HG02852 (cell line): ENCODE data around the gene SLC2A5.
"Not testable (repeated sequence)": the region's sequence is repeated elsewhere in the genome, so short reads cannot be mapped to it uniquely, and the experiment has no call there.

Experiments used
- ATAC-seq: cut with Tn5 transposase; IDR thresholded peaks from one replicate; pipeline ENCODE4 v1.9.1; 2021; ENCODE audit warnings: mild to moderate bottlenecking, moderate library complexity; ENCODE audit not compliant: unreplicated experiment

Gene SLC2A5

GRCh38 chr1:9038881-9039760 is 30.3 kb downstream of the SLC2A5 start:
- ATAC-seq = no peak

- no peak for ATAC-seq
These were observed 31.1 kb downstream of the SLC2A5 start for GRCh38 chr1:9038338-9038650.

- no peak for ATAC-seq
These were observed 31.7 kb downstream of the SLC2A5 start for GRCh38 chr1:9037476-9038337.

GRCh38 chr1:9035226-9035625 is 34.2 kb downstream of the SLC2A5 start:
- ATAC-seq = no peak

- no peak for ATAC-seq
These were observed 36.1 kb downstream of the SLC2A5 start for GRCh38 chr1:9033363-9033762.

GRCh38 chr1:9031484-9032259 is 37.8 kb downstream of the SLC2A5 start:
- no peak for ATAC-seq

- not testable (repeated sequence) for ATAC-seq
These were observed 38.4 kb downstream of the SLC2A5 start for GRCh38 chr1:9031077-9031476.

GRCh38 chr1:9028921-9029705 is 40.3 kb downstream of the SLC2A5 start:
- ATAC-seq = no peak

- ATAC-seq = no peak
These were observed 42.1 kb downstream of the SLC2A5 start for GRCh38 chr1:9027307-9027706.

GRCh38 chr1:9025449-9025848 is 44.0 kb downstream of the SLC2A5 start:
- no peak for ATAC-seq

- ATAC-seq = no peak
These were observed 44.6 kb downstream of the SLC2A5 start for GRCh38 chr1:9024837-9025236.

- ATAC-seq = no peak
These were observed 46.7 kb downstream of the SLC2A5 start for GRCh38 chr1:9022773-9023172.

- ATAC-seq = not testable (repeated sequence)
These were observed 47.3 kb downstream of the SLC2A5 start for GRCh38 chr1:9022026-9022738.

- ATAC-seq = no peak
These were observed 49.1 kb downstream of the SLC2A5 start for GRCh38 chr1:9020305-9020704.

- no peak for ATAC-seq
These were observed 49.5 kb downstream of the SLC2A5 start for GRCh38 chr1:9019896-9020295.

GRCh38 chr1:9018333-9018732 is 51.1 kb downstream of the SLC2A5 start:
- no peak for ATAC-seq

GRCh38 chr1:9016455-9016854 is 53.0 kb downstream of the SLC2A5 start:
- no peak for ATAC-seq

- no peak for ATAC-seq
These were observed 54.7 kb downstream of the SLC2A5 start for GRCh38 chr1:9014475-9015375.

- no peak for ATAC-seq
These were observed 55.6 kb downstream of the SLC2A5 start for GRCh38 chr1:9013819-9014218.
